Islet of Langerhans (tissue), 1 donor: Measurements from ENCODE around the gene TMOD1.

Source experiments
- FAIRE-seq: peaks from one replicate; lab custom pipeline; 2011; peaks lifted over from hg19 to GRCh38; lab: Jason Lieb, UNC

TMOD1 gene

GRCh38 chr9:97518166-97518908 is 16.9 kb downstream of the TMOD1 start:
- no peak for FAIRE-seq

- FAIRE-seq = peak; percentile 81
Measured at GRCh38 chr9:97518909-97519307, 17.4 kb downstream of the TMOD1 start.

GRCh38 chr9:97519441-97519970 is 18.0 kb downstream of the TMOD1 start:
- no peak for FAIRE-seq

- no peak for FAIRE-seq
Measured at GRCh38 chr9:97521576-97522333, 20.3 kb downstream of the TMOD1 start.

- no peak for FAIRE-seq
Measured at GRCh38 chr9:97524424-97524823, 23.0 kb downstream of the TMOD1 start.

GRCh38 chr9:97525451-97525850 is 24.0 kb downstream of the TMOD1 start:
- FAIRE-seq = no peak

- no peak for FAIRE-seq
Measured at GRCh38 chr9:97526895-97527575, 25.6 kb downstream of the TMOD1 start.

GRCh38 chr9:97527626-97528528 is 26.4 kb downstream of the TMOD1 start:
- no peak for FAIRE-seq

- no peak for FAIRE-seq
Measured at GRCh38 chr9:97528529-97529230, 27.2 kb downstream of the TMOD1 start.

GRCh38 chr9:97529363-97530076 is 28.1 kb downstream of the TMOD1 start:
- no peak for FAIRE-seq

GRCh38 chr9:97531888-97532376 is 30.5 kb downstream of the TMOD1 start:
- FAIRE-seq = no peak

- FAIRE-seq = no peak
Measured at GRCh38 chr9:97534185-97534584, 32.7 kb downstream of the TMOD1 start.

- no peak for FAIRE-seq
Measured at GRCh38 chr9:97534961-97535594, 33.6 kb downstream of the TMOD1 start.

- no peak for FAIRE-seq
Measured at GRCh38 chr9:97535771-97536170, 34.3 kb downstream of the TMOD1 start.

GRCh38 chr9:97536480-97536879 is 35.0 kb downstream of the TMOD1 start:
- no peak for FAIRE-seq

- no peak for FAIRE-seq
Measured at GRCh38 chr9:97543561-97543960, 42.1 kb downstream of the TMOD1 start.

- FAIRE-seq = no peak
Measured at GRCh38 chr9:97545486-97545885, 44.0 kb downstream of the TMOD1 start.

GRCh38 chr9:97547098-97547829 is 45.8 kb downstream of the TMOD1 start:
- FAIRE-seq = no peak

- no peak for FAIRE-seq
Measured at GRCh38 chr9:97548379-97548778, 46.9 kb downstream of the TMOD1 start.
